NAMALWA (cell line): ENCODE data around the gene ATP11B.
A peak's percentile ranks its signal among the peaks of the same experiment; 100 is the strongest.
"Not testable (repeated sequence)": the region's sequence is repeated elsewhere in the genome, so short reads cannot be mapped to it uniquely, and the experiment has no call there.

Experiments used
- DNase-seq: peaks from one replicate; pipeline ENCODE4 v3.0.0-alpha.2; 2015; ENCODE audit warnings: low spot score

Gene ATP11B

DNA sequence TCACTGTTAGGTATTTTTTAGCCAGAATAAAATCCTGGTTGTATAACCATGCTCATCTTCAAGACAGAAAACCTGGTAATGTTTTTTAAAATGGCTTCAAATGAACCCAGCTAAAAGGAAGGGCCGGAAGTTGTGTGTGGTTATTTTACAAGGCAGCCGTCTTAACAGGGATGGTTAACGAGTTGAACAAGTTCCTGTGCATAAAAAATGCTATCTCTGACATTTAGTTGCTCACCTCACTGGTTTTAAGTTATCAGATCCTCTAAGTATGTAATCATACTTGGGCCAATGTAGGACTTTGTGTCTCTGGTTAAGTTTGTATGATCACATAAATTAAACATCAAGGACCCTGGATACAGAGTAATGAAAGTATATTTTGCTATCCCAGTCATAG is 2.1 kb downstream of the ATP11B start:
- peak; percentile 82 for DNase-seq

- no peak for DNase-seq
Observed at GRCh38 chr3:182796310-182796709, 3.0 kb downstream of the ATP11B start.

DNA sequence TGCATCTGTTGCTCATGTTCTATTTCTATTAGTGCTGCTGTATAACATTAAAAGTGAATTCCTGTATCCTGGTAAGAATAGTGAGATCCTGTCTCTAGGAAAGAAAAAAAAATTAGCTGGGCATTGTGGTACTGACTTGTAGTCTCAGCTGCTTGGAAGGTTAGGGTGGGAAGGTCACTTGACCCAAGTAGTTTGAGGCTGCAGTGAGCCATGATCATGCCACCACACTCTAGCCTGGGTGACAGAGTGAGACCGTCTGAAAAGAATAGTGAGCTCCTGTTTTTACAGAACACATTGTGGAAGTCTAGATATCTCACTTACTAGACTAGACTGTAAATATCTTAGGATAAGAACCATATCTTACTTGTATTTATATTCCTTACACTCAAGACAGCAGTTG is 4.6 kb downstream of the ATP11B start:
- DNase-seq = no peak

DNA sequence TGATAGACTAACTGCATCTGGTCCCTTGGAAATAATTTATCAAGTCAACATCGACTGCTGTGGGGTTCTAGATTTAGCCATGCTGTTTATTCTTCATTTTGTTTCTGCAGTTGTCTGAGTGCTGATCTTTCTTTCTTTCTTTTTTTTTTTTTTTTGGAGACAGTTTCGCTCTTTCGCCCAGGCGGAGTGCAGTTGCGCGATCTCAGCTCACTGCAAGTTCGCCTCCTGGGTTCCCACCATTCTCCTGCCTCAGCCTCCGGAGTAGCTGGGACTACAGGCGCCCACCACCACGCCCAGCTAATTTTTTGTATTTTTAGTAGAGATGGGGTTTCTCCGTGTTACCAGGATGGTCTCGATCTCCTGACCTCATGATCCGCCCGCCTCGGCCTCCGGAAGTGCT is 5.8 kb downstream of the ATP11B start:
- not testable (repeated sequence) for DNase-seq

- no peak for DNase-seq
Observed at GRCh38 chr3:182800508-182800907, 7.2 kb downstream of the ATP11B start.

DNA sequence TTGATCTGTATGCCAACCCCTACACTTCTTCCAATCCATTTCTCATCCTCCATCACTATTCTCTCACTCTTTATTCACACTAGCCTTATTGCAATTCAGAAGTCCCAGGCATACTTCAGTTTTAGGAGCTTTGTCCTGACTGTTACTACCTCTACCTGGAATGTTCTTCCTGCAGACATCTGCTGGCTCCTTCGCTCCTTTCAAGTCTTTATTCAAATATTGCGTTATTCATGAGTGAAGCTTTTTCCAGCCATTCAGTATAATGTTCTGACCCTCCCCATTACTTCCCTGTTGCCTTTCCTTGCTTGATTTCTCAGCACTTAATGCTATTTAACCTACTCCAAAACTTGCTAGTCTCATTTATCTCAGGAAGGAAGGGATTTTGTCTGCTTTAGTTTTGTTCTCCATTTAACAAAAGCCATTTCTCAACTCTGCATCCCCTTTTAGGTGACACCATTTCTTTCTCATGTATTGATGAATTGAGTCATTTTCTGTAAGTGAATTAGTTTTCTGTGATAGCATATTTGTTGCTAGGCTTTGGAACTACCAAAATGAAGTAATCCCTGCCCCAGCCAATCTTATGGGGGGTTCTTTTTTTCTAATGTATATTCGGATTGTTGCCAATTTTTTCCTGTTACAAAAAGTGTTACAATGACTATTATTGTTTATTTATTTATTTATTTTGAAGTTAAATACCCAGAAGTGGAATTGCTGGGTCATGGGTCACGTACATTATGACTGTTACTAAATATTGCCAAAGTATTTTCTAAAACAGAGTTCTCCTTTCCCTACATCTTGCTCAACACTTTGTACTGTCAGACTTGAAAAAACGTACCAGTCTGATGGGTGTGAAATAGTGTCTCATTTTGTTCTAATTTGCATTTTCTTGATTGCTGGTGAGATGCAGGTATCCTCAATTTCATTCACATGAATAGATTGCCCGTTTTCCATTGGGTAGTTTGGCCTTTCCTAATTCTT is 9.4 kb downstream of the ATP11B start:
- DNase-seq = no peak

- DNase-seq = no peak
Observed at GRCh38 chr3:182803596-182803995, 10.3 kb downstream of the ATP11B start.

DNA sequence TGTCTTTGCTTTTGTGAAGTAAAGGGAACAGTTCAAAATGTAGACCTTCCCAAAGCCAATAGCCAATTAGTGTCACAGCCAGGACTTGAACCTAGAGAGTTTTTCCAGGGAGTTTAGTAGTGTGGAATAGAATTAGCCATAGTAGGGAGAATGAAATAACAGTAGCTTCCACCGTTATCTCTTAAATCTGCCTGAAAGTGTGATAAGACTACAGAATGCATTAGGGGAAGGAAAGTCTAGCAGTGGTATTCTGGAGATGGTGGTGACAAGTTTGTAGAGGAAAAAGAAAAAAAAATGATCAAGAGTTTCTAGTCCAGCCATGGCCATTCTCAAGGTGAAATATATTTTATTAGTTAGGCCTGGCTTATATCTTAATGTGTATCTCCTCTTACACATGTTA is 13.8 kb downstream of the ATP11B start:
- no peak for DNase-seq

DNA sequence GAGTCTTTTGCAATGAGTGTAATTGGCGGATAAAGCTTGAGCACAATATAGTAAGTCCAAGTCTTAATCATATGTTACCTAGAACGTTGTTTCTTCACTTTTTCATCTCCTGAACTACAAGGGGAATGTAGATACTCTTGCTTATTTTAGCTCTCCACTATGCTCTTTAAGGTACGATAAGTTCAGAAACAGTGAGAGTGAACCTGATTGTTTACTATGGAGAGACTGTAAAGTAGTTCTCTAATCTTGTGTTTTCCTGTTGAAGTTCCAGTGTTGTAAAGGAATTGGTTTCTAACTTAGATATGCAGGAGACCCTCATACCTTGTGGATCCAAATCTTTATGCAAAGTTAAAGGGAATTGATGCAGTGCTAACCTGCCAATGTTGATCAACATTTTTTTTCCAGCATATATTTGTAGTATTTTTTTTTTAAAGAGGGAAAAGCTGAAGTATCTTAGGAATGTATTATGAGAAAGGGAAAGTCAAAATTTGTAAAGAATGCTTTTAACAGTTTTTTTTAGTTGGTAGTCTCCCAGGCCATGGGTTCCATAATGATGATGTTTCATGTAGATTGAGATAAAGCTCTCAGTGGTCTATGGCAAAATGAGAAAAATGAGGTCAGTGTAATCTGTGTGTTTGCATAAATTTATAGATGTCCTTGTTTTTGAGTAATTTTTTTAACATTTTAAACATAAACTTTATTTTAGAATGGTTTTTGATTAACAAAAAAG is 14.9 kb downstream of the ATP11B start:
- DNase-seq = no peak

GRCh38 chr3:182809531-182809930 is 16.2 kb downstream of the ATP11B start:
- DNase-seq = no peak

GRCh38 chr3:182810574-182811268 is 17.4 kb downstream of the ATP11B start:
- no peak for DNase-seq

DNA sequence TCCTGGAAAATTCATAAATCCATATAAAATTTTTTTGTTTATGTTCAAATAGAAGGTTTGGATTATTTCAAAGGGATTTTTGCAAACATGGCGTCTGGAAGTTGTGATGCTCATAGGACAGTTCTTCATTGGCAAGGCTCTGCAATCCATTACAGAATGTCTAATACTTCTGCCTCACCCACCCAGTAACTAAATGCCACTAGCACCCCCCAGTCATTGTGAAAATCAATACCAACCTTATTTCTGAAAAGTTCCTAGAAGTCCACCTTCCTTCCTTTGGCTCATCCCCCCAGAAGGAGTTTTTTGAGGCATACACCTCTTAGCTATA is 17.9 kb downstream of the ATP11B start:
- no peak for DNase-seq

DNA sequence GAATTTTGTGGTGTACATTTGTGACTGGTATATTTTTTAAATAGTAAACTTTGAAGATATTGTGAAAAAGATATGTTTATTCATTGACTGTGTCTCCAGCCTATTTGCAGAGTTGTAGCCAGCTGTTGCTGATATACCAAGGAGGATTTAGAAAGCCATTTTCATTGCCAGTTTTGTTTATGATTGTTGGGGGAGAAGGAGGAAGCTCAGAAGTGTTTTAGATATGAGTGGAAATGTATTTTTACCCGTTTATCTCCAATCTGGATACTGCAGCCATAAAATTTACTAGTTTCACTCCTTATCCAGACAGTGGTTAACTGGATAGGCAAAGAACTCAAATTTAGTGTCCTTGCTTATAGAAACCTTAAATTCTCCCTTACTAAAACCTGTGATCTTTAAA is 18.8 kb downstream of the ATP11B start:
- DNase-seq = no peak

- DNase-seq = no peak
Observed at GRCh38 chr3:182814419-182815062, 21.2 kb downstream of the ATP11B start.

- no peak for DNase-seq
Observed at GRCh38 chr3:182816181-182816580, 22.9 kb downstream of the ATP11B start.

DNA sequence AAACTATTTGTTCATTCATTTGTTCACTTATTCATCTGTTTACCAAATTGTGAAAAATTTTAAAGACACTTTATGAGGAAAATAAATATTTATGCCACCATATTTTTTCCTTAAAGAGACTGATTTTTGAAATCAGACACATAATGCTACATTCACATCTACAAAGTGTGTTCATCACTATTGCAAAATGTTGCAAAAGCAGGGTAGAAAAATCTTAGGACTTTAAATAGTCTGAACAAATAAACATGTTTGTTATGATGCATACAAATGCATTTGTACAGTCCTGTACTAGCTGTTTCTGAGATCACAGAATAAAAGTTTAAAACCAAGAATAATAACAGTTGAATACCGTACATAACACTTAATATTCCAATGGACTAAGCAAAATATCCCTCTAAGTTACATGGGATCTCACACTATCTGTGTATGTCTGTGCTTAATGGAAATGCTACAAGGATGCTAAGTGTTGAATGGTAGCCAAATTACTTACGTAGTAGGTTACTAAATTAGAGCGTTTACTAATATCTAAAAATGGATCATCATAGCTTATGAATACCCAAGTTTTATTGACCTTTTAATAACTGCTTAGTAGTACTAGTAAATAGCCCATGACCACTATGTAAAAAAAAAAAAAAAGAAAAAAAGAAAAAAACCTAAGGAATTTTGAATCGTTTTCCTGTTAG is 25.1 kb downstream of the ATP11B start:
- DNase-seq = no peak

GRCh38 chr3:182821221-182821981 is 28.1 kb downstream of the ATP11B start:
- no peak for DNase-seq

DNA sequence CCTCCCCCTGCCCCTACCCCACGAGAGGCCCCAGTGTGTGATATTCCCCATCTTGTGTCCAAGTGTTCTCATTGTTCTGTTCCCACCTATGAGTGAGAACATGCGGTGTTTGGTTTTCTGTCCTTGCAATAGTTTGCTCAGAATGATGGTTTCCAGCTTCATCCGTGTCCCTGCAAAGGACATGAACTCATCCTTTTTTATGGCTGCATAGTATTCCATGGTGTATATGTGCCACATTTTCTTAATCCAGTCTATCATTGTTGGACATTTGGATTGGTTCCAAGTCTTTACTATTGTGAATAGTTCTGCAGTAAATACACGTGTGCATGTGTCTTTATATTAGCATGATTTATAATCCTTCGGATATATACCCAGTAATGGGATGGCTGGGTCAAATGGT is 29.0 kb downstream of the ATP11B start:
- DNase-seq = not testable (repeated sequence)

DNA sequence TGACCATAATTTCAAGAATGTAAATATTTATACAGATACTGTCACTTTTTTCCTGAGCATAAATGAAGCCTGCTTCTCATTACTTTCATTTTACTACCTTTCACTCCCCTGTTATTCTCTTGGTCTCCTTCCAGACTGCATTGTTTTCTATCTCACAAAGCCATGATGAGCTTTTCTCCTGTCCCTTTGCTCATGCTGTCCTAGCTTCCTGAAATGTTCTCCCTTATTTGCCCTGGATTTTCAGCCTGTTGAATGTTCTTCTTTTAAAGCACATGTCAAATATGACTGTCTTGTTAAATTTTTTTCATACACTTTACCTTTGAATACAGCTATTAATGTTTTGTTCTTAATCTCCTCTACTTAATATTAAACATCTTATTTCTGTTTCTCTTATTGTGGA is 31.7 kb downstream of the ATP11B start:
- DNase-seq = no peak

DNA sequence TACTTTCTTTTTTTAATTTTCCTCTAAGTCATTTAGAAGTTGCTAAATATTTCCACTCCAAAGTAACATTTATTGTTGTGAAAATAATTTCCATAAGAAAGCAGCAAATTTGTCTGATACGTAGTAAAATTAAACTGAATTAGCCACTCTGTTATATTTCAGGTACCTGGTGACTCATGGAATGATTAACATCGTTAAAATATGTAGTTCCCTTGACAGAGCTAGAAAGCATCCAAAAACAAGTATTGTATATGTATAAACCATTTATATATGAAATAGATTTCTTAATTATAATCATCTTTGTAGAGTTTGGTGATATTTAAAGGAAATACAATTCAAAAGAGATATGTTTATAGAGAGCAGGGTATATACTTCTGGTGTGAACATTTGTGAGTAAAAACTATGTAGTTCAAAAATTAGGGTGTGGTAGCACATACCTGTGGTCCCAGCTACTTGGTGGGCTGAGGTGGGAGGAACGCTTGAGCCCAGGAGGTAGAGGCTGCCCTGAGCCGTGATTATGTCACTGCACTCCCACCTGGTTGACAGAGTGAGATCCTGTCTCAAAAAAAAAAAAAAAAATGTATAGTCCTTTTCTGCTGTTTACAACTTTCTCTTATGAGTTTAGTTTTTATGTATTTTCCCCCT is 36.6 kb downstream of the ATP11B start:
- DNase-seq = no peak
